GM12872 (cell line): ENCODE results near the gene CEP68.

Experiments
- TF ChIP-seq, protein P1 (sequence below): IDR thresholded peaks from 3 replicates; pipeline ENCODE4 v1.5.1; 2011; ENCODE audit warnings: low read depth, mild to moderate bottlenecking, low read length, moderate library complexity; ENCODE audit not compliant: insufficient read depth

The CEP68 gene

DNA sequence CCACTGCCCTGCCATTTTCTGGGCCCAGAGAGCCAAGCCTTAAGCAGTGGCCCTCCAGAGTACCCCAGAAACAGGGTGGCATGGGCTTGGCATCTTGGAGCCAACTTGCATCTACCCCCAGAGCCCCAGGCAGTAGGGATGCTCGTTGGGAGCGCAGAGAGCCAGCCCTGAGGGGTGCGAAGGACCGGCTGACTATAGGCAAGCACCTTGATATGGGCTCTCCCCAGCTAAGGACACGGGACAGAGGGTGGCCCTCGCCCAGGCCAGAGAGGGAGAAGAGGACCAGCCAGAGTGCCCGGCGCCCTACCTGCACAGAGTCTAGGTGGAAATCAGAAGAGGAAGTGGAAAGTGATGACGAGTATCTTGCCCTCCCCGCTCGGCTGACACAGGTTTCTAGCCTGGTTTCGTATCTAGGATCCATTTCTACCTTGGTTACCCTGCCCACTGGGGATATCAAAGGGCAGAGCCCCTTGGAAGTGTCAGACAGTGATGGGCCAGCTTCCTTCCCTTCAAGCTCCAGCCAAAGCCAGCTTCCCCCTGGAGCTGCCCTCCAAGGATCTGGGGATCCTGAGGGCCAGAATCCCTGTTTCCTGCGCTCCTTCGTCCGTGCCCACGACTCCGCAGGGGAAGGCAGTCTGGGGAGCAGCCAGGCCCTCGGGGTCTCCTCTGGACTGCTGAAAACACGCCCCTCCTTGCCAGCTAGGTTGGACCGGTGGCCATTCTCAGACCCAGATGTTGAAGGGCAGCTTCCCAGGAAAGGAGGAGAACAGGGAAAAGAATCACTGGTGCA lies 16.2 kb downstream of the CEP68 start:
- TF ChIP-seq, protein P1, sequence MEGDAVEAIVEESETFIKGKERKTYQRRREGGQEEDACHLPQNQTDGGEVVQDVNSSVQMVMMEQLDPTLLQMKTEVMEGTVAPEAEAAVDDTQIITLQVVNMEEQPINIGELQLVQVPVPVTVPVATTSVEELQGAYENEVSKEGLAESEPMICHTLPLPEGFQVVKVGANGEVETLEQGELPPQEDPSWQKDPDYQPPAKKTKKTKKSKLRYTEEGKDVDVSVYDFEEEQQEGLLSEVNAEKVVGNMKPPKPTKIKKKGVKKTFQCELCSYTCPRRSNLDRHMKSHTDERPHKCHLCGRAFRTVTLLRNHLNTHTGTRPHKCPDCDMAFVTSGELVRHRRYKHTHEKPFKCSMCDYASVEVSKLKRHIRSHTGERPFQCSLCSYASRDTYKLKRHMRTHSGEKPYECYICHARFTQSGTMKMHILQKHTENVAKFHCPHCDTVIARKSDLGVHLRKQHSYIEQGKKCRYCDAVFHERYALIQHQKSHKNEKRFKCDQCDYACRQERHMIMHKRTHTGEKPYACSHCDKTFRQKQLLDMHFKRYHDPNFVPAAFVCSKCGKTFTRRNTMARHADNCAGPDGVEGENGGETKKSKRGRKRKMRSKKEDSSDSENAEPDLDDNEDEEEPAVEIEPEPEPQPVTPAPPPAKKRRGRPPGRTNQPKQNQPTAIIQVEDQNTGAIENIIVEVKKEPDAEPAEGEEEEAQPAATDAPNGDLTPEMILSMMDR: no peak

DNA sequence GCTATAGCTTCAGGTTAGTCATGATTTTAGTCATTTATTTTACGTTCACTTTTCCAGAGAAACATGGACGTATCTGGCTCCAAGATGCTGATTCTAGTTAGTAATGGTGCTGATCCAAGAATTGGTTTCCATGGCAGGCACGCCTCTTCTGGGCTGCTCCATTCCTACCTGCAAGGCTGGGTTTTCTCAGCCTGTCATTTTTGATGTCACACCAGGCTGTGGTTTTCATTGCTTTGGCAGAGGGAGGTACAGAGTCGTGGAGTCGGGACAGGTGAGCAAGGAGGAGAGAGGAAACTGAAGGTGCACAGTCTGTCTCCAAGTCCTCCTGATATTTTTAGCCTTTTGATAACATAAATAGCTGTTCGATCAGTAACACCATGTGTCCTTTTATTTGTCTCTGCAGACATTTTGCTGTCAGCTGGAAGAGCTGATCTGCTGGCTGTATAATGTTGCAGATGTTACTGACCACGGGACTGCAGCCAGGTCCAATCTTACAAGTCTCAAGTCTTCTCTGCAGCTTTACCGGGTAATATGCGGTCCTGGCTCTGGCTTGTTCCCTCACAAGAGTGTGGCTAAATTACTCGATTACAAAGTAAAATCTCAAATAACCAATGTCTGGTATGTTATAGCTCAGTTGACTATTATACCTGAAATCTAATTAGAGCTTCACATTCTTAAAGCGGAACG lies 17.8 kb downstream of the CEP68 start:
- TF ChIP-seq, protein P1: no peak

DNA sequence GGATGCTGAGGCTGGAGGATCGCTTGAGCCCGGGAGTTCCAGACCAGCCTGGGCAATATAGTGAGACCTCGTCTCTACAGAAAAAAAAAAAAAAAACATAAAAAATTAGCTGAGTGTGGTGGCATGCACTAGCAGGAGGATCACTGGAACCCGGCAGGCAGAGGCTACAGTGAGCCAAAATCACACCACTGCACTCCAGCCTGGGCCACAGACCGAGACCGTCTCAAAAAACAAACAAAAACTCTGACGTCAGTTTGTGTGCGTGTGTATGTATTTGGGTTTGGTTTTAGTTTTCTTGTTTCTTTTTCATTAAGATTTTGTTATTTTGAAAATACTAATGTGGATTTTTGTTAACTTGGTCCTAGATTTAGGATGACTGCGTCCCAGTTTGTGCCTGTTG lies 19.0 kb downstream of the CEP68 start:
- TF ChIP-seq, protein P1: no peak

DNA sequence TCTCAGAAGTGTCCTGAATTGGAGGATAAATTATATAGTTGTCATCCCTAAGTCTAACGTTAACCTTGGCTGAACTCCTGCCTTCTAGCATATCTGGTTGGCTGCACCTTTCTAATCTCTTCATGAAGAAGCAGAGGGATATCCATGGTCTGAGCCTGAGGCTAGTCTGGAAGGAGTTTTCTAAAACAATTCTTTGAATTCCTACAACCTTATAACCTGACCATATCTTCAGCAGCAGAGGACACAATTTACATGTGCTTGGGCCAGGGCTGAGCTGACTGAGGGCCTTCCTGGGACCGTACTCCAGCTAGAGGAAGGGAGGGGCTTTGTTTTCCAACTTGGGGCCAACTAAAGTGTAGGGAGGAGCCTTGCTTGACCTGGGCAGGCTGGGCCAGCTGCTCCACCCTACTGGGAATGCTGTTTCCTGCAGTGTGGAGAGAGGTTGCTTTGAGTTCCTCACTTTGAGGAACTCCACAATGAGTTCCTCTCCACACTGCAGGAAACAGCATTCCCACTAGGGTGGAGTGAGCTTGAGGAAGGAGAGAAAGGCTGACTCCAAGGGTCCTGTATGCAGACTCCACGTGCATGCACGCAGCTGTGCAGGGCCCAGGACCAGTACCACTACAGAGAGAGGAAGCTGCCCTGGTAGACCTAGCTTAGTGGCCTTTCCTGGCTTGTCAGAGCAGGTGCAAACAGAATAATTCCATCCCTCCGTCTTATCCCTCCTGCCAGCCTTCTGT lies 19.6 kb downstream of the CEP68 start:
- TF ChIP-seq, protein P1: no peak

DNA sequence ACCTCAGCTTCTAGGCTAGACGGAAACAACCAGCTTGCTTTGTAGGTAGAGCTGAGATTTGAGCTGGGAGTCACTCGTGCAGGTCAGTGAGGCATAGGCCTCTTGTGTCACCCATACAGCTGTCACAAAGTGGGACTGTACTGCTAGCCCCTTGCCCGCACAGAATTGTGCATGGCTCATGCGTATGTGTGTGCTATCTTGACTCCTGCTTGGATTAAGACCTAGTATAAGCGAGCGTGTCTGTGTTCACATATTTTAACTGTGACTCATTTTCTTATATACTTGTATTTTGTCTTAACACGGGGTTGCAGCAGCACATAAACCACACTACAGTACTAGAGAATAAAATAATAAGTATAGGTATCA lies 20.1 kb downstream of the CEP68 start:
- TF ChIP-seq, protein P1: no peak

DNA sequence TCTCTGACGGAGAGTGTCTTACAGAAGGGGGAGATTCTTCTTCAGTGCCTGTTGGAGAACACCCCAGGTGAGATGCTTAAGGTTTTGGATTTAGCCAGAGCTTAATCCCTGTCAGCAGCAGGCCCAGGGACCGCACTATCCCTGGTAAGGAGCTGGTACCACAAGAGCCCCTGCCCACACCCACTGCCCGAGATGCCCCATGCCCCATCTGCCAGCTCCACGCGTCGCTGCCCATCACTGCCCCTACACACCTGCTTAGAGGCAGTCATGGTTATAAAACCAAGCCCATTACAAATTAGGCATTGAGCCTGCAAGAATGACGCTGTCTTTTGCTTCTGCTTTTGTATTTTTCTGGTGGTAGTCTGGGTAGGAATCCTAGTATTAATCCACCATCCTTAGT lies 21.7 kb downstream of the CEP68 start:
- TF ChIP-seq, protein P1: no peak

DNA sequence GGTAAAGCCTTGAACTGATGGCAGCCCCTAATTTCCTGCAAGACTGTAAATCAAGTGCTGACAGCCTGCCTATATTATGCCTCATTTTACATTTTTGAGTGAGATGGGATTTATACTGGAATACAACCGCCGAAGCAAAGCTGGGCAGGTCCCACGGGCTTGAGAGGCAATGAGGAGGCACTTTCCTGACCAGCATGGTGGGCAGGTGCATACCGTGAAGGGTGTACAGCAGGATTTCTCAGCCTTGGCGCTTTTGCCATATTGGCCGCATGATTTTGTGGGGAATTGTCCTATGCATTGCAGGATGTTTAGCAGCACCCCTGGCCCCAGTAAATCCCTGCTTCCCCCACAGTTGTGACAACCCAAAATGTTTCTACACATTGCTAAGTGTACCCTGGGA lies 22.8 kb downstream of the CEP68 start:
- TF ChIP-seq, protein P1: no peak
